ENCODE results near the gene CACNB4. TPM values are rescaled to one million over a fixed set of nuclear protein-coding genes. Genes with fewer than 3 reads are reported as not detected.

CACNB4 gene
- total RNA-seq, 1 experiment from 2014 or later, result 2.0 TPM

- no peak overlapping the region for H3K27ac ChIP-seq (ENCODE audit: low read depth, low read length)
Measured at GRCh38 chr2:151861174-151861573, 237.7 kb downstream of the CACNB4 start.

More at GRCh38 chr2:151861174-151861573, 237.7 kb downstream of the CACNB4 start:
- intact Hi-C loops (cut with micrococcal nuclease), result no loop called here
- Histone ChIP-seq H3K36me3 (ENCODE audit: control insufficient read depth in 1 of 2, insufficient read depth in 2 of 2, low read length in 2 of 2) (no peaks in the 10 kb centered on the region), H3K27me3 (ENCODE audit: insufficient read depth, low read length) (no peaks in the 10 kb centered on the region), H3K4me1 (ENCODE audit: control insufficient read depth in 1 of 2, insufficient read depth in 2 of 2, low read length in 2 of 2) (no peaks in the 10 kb centered on the region), H3K4me2 (ENCODE audit: low read length) (no peak overlapping the region), H3K9me2 (ENCODE audit: insufficient read depth) (no peaks in the 10 kb centered on the region), H3K9ac (ENCODE audit: low read length) (no peak overlapping the region), H3K9me3 (ENCODE audit: control insufficient read depth in 1 of 2, insufficient read depth in 1 of 2, low read depth in 1 of 2, low read length in 2 of 2) (no peaks in the 10 kb centered on the region), H4K20me1 (ENCODE audit: insufficient read depth) (no peaks in the 10 kb centered on the region), H3K79me2 (ENCODE audit: insufficient read depth, low read length) (no peaks in the 10 kb centered on the region), H3K4me3 (replicated peaks in 1 of 2; ENCODE audit: low read depth in 1 of 2, low read length in 2 of 2) (no peak overlapping the region), H2AFZ (ENCODE audit: low read depth, low read length, poor library complexity, severe bottlenecking) (no peak overlapping the region)
- ChIA-PET POLR2A (no interaction called here), CTCF (no interaction called here), RAD21 (ENCODE audit: low non-redundant PET in 1 of 2, low total read pairs in 2 of 2, uncharacterized antibody in 2 of 2, unreplicated experiment in 2 of 2) (no interaction called here)
- no TSS peak for BruUV-seq (replicated peaks)
- no peak for TF ChIP-seq JUND (IDR thresholded peaks at IDR 0.05)
- TF ChIP-seq CTCF (IDR thresholded peaks at IDR 0.05 in 2 of 3, conservative IDR thresholded peaks at IDR 0.05 in 1 of 3; ENCODE audit: borderline replicate concordance in 1 of 3, insufficient read depth in 1 of 3, low read depth in 2 of 3, low read length in 2 of 3), result no peak
- TF ChIP-seq SIN3A (IDR thresholded peaks at IDR 0.05; ENCODE audit: low read depth), result no peak
- no peak for TF ChIP-seq EGR1 (IDR thresholded peaks at IDR 0.05; ENCODE audit: low read depth)
- TF ChIP-seq ZFX (IDR thresholded peaks at IDR 0.05), result no peak
- no peak for TF ChIP-seq MAX (IDR thresholded peaks at IDR 0.05)
- no peak for TF ChIP-seq REST (IDR thresholded peaks at IDR 0.05; ENCODE audit: low read depth)
- TF ChIP-seq CBX3 (IDR thresholded peaks at IDR 0.05; ENCODE audit: low read depth), result no peak
- no peak for TF ChIP-seq RAD21 (IDR thresholded peaks at IDR 0.05; ENCODE audit: low read depth)
- no peak for TF ChIP-seq SRF (IDR thresholded peaks at IDR 0.05; ENCODE audit: low read depth)
- TF ChIP-seq ELF1 (IDR thresholded peaks at IDR 0.05; ENCODE audit: borderline replicate concordance, low read depth), result no peak
- TF ChIP-seq FOSL1 (IDR thresholded peaks at IDR 0.05; ENCODE audit: low read depth), result no peak
- TF ChIP-seq SP1 (IDR thresholded peaks at IDR 0.05; ENCODE audit: low read depth), result no peak
- no peak for TF ChIP-seq ZNF274 (IDR thresholded peaks at IDR 0.05; ENCODE audit: low read depth, low read length)
- no peak for TF ChIP-seq POLR2A (IDR thresholded peaks at IDR 0.05; ENCODE audit: borderline replicate concordance, extremely low read depth, insufficient read depth, insufficient read length)
- no peak for TF ChIP-seq YY1 (IDR thresholded peaks at IDR 0.05; ENCODE audit: extremely low read depth, insufficient replicate concordance, low read depth, low read length)
- TF ChIP-seq EZH2phosphoT487 (IDR thresholded peaks at IDR 0.05; ENCODE audit: borderline replicate concordance), result no peak
- no peak for ATAC-seq
- DNase-seq (ENCODE audit: low read depth, low spot score), result no peak

Data from HCT116 (cell line).